ENCODE results near the gene FAM53A. TPM values are rescaled to one million over a fixed set of nuclear protein-coding genes. Genes with fewer than 3 reads are reported as not detected.

Gene FAM53A
- total and polyA plus RNA-seq, 10 of the 15 experiments (the other 5 are each of a cell fraction or from before 2014, with no cell fraction given): 0.02 to 0.87 (median 0.38) TPM; not detected in 2

GRCh38 chr4:1715002-1715758, 31.1 kb upstream of the FAM53A start (continued):
- 0 out of 2 replicates have a peak, but pooled peaks have one; percentile 48 for TF ChIP-seq TCF12 (IDR thresholded peaks at IDR 0.05; ENCODE audit: low read depth, low read length)
- TF ChIP-seq CBFB (IDR thresholded peaks at IDR 0.05; ENCODE audit: low read depth): no peak
- no peak for TF ChIP-seq CEBPB (IDR thresholded peaks at IDR 0.05; ENCODE audit: borderline replicate concordance in 1 of 2, low read depth in 2 of 2, low read length in 2 of 2)
- TF ChIP-seq KLF5 (IDR thresholded peaks at IDR 0.05; ENCODE audit: partially characterized antibody): no peak
- TF ChIP-seq JUNB (IDR thresholded peaks at IDR 0.05): no peak

- Histone ChIP-seq H3K4me2 (ENCODE audit: control insufficient read depth, insufficient read depth) (peak overlapping the region; percentile 98), H3K9ac (ENCODE audit: control insufficient read depth, insufficient read depth, low read length) (peak overlapping the region; percentile 97), H4K20me1 (ENCODE audit: control insufficient read depth, insufficient read depth) (peaks cover 4% of the 10 kb centered on the region), H3K4me3 (peak overlapping the region; percentile 98), H3K27ac (ENCODE audit: control insufficient read depth, insufficient read depth) (peak overlapping the region; percentile 99), H3K36me3 (ENCODE audit: control insufficient read depth in 2 of 2, insufficient read depth in 2 of 2, low read length in 1 of 2) (peaks cover 4 to 9% of the 10 kb centered on the region in 2 experiments), H3K4me1 (ENCODE audit: control insufficient read depth, insufficient read depth, low read length) (peaks cover 31% of the 10 kb centered on the region), H3K9me3 (replicated peaks; ENCODE audit: control insufficient read depth, insufficient read depth, low read length) (no peaks in the 10 kb centered on the region), H3K27me3 (replicated peaks in 1 of 2; ENCODE audit: control insufficient read depth in 2 of 2, insufficient read depth in 2 of 2, low read length in 1 of 2) (no peaks in the 10 kb centered on the region), H3K79me2 (ENCODE audit: control insufficient read depth, insufficient read depth, low read length) (peaks cover 70% of the 10 kb centered on the region), H2AFZ (ENCODE audit: control insufficient read depth, low read depth, low read length) (no peak overlapping the region)
- WGBS (ENCODE audit: insufficient coverage, insufficient replicate concordance, low lambda C conversion rate, missing lambda C conversion rate): 15% methylated on average over 9 of the region's 9 CpGs
- ChIA-PET RAD21 (ENCODE audit: unreplicated experiment) (interaction anchor here (0.8 to 2.5 kb wide), 4 partner anchors 9 to 21 kb away, joined by 3 to 14 read pairs (median 4); no protein-coding TSS in a partner anchor), POLR2A (interaction anchor here (0.6 to 3.4 kb wide), 5 partner anchors 8 to 822 kb away, joined by 3 to 34 read pairs (median 4); partner anchors contain the start of genes TACC3 and TMEM129), CTCF (interaction anchor here (1.4 to 16.2 kb wide), 2 partner anchors 9 to 21 kb away, joined by 6 to 258 read pairs; no protein-coding TSS in a partner anchor), SMC1A (ENCODE audit: uncharacterized antibody, unreplicated experiment) (interaction anchor here (0.7 to 1.3 kb wide), 3 partner anchors 8 to 21 kb away, joined by 3 to 4 read pairs (median 3); no protein-coding TSS in a partner anchor)
- ATAC-seq (peak; percentile 7), DNase-seq (ENCODE audit: low read depth, low spot score) (no peak), FAIRE-seq (no peak)
- intact Hi-C loops (cut with micrococcal nuclease; ENCODE audit: unreplicated experiment): loop anchor here (5.0 kb wide), 1 partner anchor 158 kb away; the partner anchor contains the start of gene NSD2
- no TSS peak for BruUV-seq (replicated peaks)
- in situ Hi-C loops (cut with MboI): no loop called here
- TF ChIP-seq SMC3 (IDR thresholded peaks at IDR 0.05; ENCODE audit: borderline replicate concordance, low read length) (no peak), MLLT1 (IDR thresholded peaks at IDR 0.05) (no peak), PKNOX1 (IDR thresholded peaks at IDR 0.05) (peak; percentile 16; the same call in 1 of the 2 replicates), POU2F2 (IDR thresholded peaks at IDR 0.05; ENCODE audit: borderline replicate concordance, low read depth, low read length) (peak; percentile 100)
Measured at GRCh38 chr4:1714303-1715001, 30.3 kb upstream of the FAM53A start.

All from GM12878 (cell line).